Measurements from ENCODE around the gene NUP210L.
A peak's percentile ranks its signal among the peaks of the same experiment; 100 is the strongest.
"Not testable (repeated sequence)": the region's sequence is repeated elsewhere in the genome, so short reads cannot be mapped to it uniquely, and the experiment has no call there.

The NUP210L gene

DNA sequence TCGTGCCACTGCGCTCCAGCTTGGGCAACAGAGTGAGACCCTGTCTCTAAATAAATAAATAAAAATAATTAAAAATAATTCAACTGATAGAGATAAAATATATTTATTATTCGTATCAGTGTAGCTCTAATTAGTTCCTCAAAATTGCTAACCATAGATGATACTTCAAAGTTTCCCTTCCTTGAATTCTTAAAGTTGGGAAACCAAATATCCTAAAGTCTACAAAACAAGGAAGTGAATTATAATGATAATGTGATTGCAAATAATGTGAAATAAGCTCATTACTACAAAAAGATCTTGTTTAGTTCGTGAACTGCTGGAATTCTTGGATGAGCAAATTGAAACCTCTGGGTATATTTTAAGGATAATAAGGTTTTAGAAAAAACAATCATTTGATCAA, 60.5 kb downstream of the NUP210L start:
- no peak for DNase-seq

DNA sequence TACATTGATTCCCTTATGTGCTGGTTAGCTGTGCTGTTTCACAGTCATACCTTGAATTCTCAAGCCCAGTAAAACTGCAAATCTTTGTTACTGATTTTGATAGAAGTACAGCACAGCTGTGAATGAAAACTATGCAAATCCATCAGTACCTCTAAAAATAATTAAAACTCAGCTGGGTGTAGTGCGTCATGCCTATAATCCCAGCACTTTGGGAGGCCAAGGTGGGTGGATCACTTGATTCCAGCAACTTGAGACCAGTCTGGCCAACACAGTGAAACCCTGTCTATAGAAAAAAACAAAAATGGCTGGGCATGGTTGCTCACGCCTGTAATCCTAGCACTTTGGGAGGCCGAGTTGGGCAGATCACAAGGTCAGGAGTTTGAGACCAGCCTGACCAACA, 61.2 kb downstream of the NUP210L start:
- DNase-seq, result no peak

DNA sequence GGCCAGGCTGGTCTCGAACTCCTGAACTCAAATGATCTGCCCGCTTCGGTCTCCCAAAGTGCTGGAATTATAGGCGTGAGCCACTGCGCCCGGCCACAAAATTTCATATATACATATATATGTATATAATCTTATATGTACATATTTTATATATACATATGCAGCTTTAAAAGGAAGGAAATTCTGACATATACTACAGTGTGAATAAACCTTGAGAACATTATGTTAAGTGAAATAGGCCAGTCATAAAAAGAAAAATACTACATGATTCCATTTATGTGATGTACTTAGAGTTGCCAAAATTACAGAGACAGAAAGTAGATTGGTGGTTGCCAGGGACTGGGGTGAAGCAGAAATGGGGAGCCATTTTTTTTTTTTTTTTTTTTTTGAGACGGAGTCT, 63.2 kb downstream of the NUP210L start:
- DNase-seq, result no peak

DNA sequence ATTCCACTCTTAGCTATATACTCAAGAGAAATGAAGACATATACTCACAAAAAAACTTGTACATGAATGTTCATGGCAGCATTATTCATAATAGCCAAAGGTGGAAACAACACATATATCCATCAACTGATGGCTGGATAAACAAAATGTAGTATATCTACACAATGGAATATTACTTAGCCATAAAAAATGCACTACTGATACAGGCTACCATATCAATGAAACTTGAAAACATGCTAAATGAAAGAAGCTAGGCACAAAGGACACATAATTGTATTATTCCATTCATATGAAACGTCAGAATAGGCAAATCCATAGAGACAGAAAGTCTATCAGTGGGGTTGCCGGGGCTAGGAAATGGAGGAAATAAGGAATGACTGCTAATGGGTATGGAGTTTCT, 67.3 kb downstream of the NUP210L start:
- no peak for DNase-seq

DNA sequence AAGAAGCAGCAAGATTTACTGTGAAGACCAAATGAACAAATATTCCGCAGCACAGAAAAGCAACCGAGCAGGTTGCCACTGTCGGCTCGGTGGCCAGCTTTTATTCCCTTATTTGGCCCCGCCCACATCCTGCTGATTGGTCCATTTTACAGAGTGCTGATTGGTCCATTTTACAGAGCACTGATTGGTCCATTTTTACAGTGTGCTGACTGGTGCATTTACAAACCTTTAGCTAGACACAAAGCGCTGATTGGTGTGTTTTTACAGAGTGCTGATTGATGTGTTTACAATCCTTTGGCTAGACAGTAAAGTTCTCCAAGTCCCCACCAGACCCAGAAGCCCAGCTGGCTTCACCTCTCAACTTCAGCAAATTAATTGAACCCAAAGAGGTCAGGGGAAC, 71.8 kb downstream of the NUP210L start:
- DNase-seq, result not testable (repeated sequence)

DNA sequence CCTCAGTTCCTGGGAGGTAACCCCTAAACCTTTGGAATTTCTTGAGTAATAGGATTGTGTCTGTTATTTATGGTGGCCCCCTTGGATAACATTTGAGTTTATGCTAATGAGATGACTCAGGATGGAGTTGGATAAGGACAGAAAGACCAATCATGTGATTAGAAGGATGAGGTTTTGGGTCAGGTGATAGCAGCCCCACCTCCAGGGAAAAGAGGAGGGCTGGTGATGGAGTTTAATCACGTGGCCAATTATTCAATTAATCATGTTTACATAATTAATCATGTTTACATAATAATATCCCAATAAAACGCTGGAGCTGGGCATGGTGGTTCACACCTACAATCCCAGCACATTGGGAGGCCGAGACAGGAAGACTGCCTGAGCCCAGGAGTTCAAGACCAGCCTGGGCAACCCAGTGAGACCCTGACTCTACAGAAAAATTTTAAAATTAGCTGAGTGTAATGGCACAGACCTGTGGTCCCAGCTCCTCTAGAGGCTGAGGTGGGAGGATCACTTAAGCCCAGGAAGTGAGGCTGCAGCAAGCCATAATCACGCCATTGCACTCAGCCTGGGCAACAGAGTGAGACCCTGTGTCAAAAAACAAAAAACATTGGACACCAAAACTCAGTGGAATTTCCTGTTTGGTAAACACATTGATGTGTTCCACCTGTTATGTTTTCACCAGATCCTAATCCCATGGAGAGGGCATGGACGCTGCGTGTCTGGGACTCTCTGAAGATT, 73.3 kb downstream of the NUP210L start:
- no peak for DNase-seq

DNA sequence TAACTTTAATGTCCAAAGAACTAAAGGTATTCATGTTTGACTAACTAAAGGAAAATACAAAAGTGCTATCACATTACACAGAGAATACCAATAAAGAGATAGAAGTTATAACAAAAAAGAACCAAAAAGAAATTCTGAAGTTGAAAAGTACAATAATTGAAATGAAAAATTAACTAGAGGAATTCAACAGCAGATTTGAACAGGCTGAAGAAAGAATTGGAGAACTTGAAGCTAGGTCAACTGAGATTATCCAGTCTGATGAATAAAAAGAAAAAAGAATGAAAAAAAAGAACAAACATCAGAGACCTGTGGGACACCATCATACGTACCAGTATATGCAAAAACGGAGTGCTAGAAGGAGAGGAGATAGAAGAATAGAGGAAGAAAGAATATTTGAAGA, 78.5 kb downstream of the NUP210L start:
- no peak for DNase-seq

DNA sequence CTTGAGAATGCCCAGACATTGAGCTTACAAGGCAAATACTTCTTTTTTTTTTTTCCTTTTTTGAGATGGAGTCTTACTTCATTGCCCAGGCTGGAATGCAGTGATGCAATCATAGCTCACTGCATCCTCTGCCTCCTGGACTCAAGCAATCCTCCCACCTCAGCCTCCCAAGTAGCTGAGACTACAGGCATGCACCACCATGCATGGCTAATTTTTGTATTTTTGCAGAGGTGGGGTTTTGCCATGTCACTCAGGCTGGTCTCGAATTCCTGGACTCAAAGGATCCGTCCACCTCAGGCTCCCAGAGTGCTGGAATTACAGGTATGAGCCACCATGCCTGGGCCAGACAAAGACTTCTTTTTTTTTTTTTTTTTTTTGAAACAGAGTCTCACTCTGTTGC, 79.1 kb downstream of the NUP210L start:
- no peak for DNase-seq

DNA sequence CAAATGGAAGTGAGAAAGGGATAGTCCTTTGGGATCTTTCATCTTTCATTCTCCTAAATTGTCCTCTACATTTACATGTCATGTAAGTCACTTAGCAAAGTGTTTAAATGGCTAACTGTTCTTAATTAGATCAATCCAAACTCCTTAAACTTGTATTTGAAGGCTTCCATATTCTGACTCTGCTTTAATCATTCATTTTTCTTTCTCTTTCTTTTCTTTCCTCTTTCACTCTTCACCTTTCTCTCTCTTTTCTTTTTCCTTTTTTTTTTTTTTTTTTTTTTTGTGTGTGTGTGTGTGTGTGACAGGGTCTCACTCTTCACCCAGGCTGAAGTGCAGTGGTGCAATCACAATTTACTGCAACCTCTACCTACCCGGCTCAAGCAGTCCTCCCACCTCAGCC, 92.6 kb downstream of the NUP210L start:
- no peak for DNase-seq

DNA sequence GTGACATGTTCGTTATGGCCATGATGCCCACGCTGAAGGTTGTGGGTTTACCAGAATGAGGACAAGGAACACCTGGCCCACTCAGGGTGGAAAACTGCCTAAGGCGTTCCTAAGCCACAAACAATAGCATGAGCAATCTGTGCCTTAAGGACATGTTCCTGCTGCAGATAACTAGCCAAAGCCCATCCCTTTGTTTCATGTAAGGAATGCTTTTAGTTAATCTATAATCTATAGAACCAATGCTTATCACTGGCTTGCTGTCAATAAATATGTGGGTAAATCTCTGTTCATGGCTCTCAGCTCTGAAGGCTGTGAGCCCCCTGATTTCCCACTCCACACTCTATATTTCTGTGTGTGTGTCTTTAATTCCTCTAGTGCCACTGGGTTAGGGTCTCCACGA, 107.4 kb downstream of the NUP210L start:
- DNase-seq, result not testable (repeated sequence)

DNA sequence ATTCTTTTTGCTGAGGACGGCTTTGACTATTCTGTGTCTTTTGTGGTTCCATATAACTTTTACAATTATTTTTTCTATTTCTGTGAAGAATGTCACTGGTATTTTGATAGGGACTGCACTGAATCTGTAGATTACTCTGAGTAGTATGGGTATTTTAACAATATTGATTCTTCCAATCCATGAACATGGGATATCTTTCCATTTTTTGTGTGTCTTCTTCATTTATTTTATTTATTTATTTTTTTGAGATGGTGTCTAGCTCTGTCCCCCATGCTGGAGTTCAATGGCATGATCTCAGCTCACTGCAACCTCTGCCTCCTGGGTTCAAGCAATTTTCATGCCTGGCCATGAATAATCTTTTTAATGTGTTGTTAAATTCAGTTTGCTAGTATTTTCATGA, 121.2 kb downstream of the NUP210L start:
- not testable (repeated sequence) for DNase-seq

DNA sequence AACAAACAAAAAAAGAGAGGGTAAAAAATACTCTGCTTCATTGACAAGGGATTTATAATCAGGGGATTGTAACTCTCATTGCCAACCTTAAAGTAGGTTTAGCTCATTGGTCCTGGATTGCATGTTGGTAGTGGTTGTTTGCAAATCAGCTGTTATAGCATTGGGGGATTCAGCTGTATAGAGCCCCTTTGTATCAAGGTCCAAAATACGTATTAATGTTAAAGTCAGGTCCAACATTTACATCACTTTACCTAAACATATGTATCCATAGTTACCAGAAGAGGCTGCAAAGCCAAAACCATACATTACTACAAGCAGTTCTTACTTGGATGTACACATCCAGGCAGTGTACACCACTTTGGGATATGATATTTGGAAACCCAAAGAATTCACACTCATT, 134.9 kb downstream of the NUP210L start:
- DNase-seq, result no peak

DNA sequence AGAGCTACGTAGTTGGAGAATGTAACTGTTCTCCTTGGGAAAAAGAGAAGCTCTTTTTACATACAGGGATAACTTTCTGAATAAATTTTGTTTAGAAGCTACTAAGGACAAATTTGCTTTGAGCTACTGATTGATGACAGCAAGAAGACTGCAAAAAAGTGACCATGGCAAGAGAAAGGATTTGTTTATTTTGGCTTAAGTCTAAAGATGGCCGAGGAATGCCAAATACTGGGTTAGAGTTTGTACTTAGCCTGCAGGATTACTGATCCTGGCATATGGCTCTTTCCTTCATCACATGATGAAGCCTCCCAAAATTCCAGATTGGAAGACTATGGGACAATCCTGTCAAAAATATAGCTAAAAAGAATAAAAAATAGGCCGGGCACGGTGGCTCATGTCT, 135.6 kb downstream of the NUP210L start:
- DNase-seq, result no peak

DNA sequence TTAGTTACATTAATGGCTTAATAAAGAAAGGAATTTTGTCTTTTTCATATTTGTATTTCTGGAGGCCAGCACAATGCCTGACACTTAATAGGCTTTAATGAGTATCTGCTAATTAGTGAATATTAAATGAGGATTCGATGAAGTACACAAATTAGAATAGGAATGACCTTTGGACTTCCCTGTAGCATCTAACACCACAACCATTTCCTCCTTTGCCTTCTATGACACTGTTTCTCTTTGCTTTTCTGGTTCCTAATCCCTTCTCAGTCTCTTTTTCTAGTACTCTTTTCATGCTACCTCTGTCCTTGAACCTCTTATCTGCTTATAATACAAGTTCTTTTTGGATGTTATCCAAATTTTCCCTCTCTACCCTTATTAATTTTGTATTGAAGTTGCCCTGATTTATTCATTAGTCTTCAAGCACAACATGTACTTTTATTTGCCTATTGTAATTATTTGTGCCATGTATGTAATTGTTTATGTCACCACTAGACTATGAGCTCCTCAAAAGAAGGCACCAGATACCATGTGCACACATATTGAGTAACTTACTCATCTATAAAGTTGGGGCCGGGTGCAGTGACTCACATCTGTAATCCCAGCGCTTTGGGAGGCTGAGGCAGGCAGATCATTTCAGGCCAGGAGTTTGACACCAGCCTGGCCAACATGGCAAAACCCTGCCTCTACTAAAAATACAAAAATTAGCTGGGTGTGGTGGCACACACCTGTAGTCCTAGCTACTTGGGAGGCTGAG, 140.5 kb downstream of the NUP210L start:
- no peak for DNase-seq

DNA sequence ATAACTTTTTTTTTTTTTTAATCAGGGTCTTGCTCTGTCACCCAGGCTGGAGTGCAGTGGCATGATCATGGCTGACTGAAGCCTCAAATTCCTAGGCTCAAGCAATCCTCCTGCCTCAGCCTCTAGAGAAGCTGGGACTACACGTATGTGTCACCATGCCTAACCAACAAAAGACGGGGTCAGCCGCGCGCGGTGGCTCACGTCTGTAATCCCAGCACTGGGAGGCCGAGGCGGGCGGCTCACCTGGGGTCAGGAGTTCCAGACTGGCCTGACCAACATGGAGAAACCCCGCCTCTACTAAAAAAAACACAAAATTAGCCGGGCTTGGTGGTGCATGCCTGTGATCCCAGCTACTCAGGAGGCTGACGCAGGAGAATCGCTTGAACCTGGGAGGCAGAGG, 142.3 kb downstream of the NUP210L start:
- not testable (repeated sequence) for DNase-seq

DNA sequence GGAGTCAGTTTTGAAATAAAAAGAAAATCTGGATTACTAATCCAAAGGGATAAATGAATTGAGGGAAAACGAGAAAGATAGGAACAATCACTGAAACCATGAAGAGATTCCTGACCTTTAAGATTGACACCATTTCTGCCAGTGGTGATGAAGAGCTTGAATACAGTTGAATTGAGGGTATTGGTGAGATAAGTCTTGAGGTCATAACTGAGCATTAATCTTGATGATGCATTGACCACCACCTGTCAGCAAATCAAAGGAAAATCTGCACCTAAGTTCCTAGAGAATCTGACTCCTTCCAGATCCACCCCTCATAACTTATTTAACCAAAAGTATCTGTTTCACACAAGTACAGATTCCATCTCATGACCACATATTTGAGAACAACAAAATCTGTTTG, 142.7 kb downstream of the NUP210L start:
- DNase-seq, result no peak

DNA sequence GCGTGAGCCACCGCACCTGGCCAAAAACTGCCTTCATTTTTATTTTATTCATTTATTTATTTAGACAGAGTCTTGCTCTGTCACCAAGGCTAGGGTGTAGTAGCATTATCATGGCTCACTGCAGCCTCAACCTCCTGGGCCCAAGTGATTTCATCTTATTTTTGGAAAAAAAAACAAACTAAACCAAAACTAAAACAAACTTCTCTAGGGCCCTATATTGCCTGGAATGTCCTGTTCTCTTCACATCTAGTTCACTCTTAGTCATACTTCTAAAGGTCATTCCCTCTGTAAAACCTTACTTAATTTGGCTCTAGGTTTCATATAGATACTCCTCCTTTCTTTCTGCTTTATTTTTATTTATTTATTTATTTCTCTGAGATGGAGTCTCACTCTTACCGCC, 148.7 kb downstream of the NUP210L start:
- no peak for DNase-seq

DNA sequence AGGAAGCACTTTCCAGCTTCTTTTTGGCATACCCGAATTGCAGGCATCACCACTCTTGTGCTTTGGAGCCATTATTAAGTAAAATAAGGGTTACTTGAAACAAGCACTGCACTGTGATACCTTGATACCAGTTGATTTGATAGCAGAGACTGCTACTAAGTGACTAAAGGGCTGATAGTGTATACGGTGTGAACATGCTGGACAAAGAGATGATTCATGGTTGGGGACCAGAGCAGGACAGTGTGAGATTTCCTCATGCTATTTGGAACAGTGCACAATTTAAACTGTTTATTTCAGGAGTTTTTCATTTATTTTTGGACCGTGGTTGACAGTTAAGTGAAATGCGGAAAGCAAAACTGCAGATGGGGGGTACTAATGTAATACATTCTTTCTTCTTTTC, 154.5 kb downstream of the NUP210L start:
- no peak for DNase-seq

DNA sequence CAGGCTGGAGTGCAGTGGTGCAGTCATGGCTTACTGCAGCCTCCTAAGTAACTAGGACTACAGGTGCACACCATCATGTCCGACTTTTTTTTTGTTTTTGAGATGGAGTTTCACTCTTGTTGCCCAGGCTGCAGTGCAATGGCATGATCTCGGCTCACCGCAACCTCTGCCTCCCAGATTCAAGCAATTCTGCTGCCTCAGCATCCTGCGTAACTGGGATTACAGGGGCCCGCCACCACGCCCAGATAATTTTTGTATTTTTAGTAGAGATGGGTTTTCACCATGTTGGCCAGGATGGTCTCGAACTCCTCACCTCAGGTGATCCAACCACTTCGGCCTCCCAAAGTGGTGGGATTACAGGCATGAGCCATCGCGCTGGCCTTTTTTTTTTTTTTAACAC, 158.0 kb downstream of the NUP210L start:
- not testable (repeated sequence) for DNase-seq

DNA sequence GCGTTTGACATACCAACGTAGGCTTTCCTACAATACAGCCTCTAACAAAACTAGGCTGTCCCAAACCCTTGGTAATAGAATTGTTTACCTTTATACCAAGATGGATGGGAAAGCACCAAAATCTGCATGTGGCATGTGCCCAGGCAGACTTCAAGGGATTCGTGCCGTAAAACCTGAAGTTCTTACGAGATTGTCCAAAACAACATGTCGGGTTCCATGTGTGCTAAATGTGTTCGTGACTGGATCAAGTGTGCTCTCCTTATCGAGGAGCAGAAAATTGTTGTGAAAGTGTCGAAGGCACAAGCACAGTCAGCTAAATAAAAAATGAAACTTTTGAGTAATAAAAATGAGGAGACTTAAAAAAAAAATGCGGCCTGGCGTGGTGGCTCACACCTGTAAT, 159.2 kb downstream of the NUP210L start:
- no peak for DNase-seq

DNA sequence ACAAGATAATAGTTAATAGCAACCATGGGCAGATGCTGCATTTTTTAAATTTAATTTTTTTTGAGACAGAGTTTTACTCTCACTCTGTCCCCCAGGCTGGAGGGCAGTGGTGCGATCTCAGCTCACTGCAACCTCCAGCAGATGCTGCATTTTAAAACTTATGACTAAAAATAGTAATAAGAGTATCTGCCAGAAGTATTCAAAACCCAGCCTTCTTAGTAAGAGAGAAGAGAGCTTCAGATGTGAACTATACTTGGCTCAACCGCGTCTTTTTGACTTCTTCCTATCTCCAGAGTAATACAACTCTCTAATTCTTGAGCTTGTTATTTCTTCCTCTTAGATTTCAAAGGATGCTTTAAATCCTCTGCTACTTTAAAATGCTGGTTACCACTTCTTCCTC, 159.7 kb downstream of the NUP210L start:
- DNase-seq, result no peak

DNA sequence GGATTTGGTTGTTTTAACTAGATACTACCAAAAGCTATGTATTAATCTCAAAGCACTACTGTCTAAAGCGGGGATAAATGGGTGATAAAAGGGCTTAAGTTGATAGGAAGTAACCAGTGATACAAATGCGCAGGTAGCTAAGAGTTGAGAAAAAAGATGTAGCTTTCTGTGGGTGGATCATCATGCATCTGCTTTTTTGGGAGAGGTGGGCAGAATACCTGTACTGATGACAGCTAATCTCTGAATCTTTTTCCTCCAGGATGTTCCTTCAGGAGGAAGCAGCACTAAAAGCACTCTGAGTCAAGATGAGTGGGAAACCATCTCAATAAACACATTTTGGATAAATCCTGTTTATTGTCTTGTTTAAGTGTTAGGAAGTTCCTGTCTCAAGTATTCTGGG, 163.1 kb downstream of the NUP210L start:
- DNase-seq, result no peak

DNA sequence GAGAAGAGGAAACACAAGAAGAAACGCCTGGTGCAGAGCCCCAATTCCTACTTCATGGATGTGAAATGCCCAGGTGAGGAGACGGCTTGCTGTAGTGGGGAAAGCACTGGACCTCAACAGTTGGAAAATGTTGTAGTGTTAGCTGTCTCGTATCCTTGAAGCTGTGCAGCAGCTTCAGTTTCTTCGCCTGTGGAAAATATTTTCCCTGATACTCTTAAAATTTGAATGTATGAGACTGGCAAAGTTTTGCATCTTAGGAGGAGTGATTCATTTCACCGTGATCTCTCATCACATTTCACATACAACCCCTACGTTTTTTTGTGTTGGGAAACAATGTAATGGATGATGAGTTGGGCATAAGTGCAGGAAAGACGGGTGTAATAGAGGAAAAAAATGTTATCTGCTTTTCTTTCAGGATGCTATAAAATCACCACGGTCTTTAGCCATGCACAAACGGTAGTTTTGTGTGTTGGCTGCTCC, 163.7 kb downstream of the NUP210L start:
- DNase-seq, result no peak

DNA sequence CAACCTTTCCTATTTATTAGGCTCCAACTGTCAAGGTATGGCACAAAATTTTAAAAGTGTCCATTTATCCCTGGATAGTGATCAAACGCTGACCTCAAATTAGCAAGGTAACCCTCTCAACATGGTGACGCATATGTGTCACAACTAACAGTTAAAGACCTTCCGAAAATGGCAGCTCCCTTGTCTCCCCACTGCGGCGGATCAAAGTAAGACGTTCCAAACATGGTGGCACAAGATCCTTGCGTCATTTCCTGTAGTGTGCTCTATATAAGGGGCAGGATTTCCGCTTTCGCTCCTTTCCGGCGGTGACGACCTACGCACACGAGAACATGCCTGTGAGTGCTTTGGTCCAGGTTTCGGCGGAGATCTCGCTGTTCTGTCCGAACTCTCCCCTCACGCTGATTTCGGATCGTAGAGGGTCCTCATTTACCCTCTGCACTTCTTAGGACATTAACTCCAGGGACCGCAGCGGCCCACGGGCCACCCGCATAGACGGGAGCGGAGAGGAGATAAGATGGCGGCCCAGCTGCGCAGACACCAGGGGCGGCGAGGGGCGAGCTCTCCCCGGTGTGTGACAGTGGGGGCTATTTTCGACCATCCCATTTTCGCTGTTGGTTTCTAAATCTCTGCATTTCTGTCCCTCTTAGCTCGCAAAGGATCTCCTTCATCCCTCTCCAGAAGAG, 164.3 kb downstream of the NUP210L start, which contains the start of gene RPS27:
RPS27 (plus strand) TSS at position 295 of the 683 bp plus-strand sequence; CDS start at position 330, 35 bp downstream.
- DNase-seq, result peak; percentile 78 to 85

All from stimulated activated CD4-positive, alpha-beta T cell treated with anti-CD3 and anti-CD28 coated beads, Interleukin-2, amount 100 ng/mL, for 24 hours (primary cell).